Right forelimb (tissue), 1 donor: ENCODE measurements around the gene PPCDC.

ENCODE experiments used
- DNase-seq: peaks from one replicate; pipeline ENCODE4 v3.0.0-alpha.2; 2018

The PPCDC gene

DNA sequence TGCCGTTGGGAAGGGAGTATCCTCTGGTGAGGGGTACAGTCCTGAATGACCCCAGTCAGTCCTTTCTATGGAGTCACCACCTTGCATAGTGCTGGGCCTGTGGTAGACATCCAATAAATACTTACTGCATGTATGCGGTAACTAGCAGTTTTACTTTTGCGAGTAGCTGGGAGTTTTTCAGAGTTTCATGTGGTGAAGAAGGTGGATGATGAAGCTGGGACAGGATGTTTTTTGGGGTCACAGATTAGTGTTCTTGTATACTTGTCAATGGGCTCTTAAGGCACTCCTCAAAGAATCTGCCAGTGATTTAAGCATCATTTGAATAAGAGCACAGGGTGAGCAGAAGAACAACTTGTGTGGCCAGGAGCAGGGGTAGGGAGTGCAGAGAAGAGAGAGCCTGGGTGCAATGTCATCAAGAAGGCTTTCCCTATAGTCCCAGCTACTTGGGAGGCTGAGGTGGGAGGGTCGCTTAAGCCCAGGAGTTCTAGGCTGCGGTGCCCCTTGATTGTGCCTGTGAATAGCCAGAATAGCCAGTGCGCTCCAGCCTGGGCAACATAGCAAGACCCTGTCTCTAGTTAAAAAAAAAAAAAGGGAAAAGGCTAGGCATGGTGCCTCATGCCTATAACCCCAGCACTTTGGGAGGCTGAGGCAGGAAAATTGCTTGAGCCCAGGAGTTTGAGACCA lies 22.1 kb downstream of the PPCDC start:
- no peak for DNase-seq

GRCh38 chr15:75048394-75048793 lies 25.0 kb downstream of the PPCDC start:
- DNase-seq: no peak

DNA sequence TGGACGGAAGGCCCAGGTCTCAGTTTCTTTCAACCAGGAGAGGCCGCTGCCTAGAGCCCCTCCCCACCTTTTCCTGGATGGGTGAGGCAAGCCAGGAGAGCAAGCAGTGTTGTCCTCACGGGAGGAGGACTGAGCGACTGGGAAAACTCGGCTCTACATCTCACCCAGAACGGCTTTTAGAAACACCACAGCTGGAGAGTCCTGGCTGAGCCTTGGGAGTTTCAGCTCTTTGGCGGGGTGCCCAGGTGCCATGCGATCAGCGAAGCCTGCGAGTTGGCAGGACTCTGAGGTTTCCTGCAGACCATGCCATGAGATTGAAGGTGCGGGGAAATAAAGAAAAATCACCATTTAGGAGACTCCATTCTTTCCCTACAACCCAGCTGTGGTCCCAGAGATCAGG lies 26.0 kb downstream of the PPCDC start:
- DNase-seq: no peak

- no peak for DNase-seq
These were observed 26.9 kb downstream of the PPCDC start for GRCh38 chr15:75050283-75050682.

DNA sequence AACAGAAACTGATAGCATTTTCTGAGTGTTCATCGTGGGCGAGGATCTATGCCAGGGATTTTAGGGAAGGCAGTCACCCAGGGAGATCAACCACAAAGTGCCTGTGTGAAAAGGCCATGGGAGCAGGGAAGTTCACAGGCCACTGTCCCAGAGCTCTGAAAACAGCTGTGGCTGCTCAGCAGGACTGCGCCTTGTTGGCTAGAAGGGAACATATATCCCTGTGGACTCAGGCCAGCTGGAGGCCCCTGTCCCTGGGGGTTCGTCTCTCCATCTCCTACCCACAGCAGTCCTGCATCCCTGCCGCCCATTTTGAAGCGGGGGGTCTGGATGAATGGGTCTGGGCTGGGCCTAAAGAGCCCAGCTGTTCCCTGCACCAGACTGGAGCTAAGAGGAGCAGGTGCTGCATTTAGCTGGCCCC lies 27.8 kb downstream of the PPCDC start:
- DNase-seq: no peak

DNA sequence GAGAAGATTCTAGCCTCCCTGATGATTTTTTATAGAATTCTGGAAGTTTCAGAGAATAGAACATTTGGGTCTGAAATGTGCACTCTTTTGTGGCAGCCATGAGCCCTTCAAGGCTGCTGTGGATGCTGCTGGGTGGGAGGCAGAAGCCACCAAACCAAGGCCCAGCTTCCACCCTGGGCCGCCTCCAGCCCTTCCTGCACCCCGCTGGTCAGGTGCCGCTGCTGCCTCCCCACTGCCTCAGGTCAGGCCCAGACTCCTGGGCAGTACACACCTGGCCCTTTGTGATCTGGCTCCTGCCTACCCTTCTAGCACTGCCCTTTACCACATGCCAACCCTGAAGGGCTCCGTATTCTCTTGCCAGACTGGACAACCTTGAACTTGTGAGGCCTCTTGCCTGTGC lies 28.3 kb downstream of the PPCDC start:
- DNase-seq: no peak

GRCh38 chr15:75052972-75053747 lies 29.8 kb downstream of the PPCDC start:
- DNase-seq: no peak

DNA sequence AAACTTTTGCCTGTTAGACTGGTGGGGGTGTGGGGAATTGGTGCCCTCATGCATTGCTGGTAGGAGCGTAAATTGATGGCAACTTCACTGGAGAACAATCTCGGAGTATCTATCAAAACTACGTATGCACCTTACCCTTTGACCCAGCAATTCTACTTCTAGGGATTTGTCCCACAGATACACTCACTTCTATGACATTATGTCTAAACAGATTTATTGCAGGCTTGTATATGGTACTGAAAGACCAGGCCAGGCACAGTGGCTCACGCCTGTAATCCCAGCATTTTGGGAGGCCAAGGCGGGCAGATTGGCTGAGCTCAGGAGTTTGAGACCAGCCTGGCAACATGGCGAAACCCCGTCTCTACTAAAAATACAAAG lies 30.3 kb downstream of the PPCDC start:
- DNase-seq: no peak

GRCh38 chr15:75054172-75054897 lies 30.9 kb downstream of the PPCDC start:
- no peak for DNase-seq

- no peak for DNase-seq
These were observed 32.6 kb downstream of the PPCDC start for GRCh38 chr15:75056036-75056435.

GRCh38 chr15:75058127-75058905 lies 34.9 kb downstream of the PPCDC start:
- no peak for DNase-seq

DNA sequence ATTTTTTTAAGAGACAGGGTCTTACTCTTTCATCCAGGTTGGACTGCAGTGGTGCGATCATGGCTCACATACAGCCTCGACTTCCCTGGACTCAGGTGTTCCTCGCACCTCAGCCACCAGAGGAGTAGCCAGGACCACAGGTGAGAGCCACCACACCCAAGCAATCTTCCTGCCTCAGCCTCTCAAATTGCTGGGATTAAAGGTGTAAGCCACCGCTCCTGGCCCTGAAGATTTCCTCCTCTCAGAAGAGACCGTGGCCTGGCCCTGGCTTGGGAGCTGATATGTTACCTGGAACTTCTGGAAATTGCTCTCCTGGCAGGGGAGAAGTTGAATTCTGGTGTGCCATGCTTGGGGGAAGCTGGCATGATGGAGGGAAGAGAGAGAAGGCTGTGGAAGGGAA lies 36.2 kb downstream of the PPCDC start:
- DNase-seq: no peak

- DNase-seq: no peak
These were observed 37.9 kb downstream of the PPCDC start for GRCh38 chr15:75061272-75061671.

- DNase-seq: no peak
These were observed 39.3 kb downstream of the PPCDC start for GRCh38 chr15:75062706-75063105.

- DNase-seq: no peak
These were observed 39.9 kb downstream of the PPCDC start for GRCh38 chr15:75063338-75063737.

GRCh38 chr15:75063889-75064288 lies 40.5 kb downstream of the PPCDC start:
- DNase-seq: no peak

DNA sequence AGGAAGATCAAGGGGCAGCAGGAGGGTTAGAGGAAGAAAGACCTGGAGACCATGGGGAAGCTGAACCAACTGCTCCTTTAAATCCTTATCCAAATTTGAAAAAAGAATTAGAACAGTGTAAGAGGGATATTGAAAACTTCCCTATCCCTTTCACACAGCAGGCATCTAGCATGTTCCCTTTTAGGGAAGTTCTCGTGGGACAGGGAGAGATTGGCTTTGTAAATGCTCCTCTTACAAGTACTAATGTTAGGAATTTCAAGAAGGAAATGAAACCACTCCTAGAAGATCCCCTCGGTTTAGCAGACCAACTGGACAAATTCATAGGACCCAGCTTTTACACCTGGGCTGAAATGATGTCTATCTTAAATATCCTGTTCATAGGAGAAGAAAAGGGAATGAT lies 41.5 kb downstream of the PPCDC start:
- DNase-seq: no peak

DNA sequence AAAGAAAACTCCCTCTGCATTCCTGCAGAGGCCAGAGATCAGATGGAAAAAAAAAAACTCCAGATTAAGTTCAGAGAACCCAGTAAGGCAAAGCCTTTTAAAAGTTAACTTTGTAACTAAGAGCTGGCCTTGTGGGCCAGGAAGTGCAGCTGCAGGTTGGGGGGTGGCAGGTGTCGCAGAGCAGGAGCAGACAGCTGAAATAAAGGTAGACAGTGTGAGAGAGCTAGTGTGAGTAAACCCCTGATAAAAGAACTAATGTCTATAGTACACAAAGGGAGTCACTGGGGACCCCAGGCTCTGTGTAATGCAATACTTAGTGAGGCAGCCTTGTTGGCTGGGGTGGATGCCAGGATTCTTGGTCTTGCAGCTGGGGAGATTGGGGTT lies 42.1 kb downstream of the PPCDC start:
- no peak for DNase-seq

DNA sequence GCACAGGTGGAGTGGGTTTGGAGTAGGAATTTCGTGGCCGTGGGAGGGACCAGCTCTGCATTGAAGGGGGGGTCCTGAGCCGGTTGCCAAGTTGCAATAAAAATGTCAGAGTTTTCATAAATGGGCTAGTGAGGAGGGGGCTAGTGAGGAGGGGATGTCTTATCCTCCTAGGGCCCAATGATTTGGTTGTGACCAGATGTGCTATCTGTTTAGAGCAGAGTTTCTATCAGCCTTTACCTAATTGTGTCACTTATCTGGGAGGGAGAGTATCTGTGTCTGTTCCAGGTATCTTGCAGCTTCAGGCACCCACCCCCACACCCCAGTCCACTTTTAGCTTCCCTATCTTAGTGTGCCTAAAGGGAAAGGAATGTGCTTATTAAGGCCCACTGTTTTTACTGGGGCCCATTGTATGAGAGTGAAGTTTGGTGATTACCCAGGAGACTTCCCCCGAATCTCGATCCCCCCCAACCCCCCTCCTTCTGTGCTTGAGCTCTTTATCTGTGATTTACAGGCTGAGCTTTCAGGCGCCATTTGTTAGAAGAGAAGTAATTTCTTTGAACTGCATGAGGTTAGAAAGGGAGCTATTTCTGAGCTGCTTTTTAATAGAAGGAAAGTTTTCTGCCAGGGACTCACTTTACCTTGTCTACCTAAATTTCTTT lies 42.6 kb downstream of the PPCDC start:
- no peak for DNase-seq

GRCh38 chr15:75067123-75067830 lies 43.9 kb downstream of the PPCDC start:
- no peak for DNase-seq

DNA sequence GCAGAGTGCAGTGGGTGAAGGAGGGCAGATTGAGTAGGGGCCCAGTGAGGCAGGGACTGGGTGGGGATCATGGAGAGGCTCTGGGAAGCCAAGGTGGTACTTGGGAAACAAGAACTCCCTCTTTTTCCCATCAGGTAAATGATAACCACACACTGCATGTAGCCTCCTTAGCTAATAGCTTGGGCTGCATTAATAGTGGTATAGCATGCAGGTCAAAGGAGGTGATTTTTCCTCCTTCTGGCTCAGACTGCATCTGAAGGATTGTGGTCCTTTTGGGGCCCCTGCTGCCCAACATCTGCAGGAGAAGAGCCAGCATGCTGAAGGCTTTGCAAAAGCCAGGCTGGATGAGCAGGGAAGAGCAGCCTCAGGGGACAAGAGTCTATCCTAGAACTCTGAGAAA lies 45.4 kb downstream of the PPCDC start:
- DNase-seq: no peak
